HG03378 (cell line): ENCODE data around the gene DNAJC5.

Source experiments
- ATAC-seq: cut with Tn5 transposase; IDR thresholded peaks from one replicate; pipeline ENCODE4 v1.9.1; 2021; ENCODE audit warnings: mild to moderate bottlenecking, moderate library complexity; ENCODE audit not compliant: unreplicated experiment

Gene DNAJC5

GRCh38 chr20:63883201-63883593, 11.7 kb upstream of the DNAJC5 start:
- ATAC-seq = no peak

- no peak for ATAC-seq
These were observed 10.2 kb upstream of the DNAJC5 start for GRCh38 chr20:63884506-63885263.

- no peak for ATAC-seq
These were observed 9.5 kb upstream of the DNAJC5 start for GRCh38 chr20:63885264-63886053.

GRCh38 chr20:63886054-63886419, 8.9 kb upstream of the DNAJC5 start:
- ATAC-seq = no peak

- ATAC-seq = no peak
These were observed 8.0 kb upstream of the DNAJC5 start for GRCh38 chr20:63886921-63887320.

GRCh38 chr20:63889241-63890200, 5.4 kb upstream of the DNAJC5 start:
- ATAC-seq = no peak

GRCh38 chr20:63890201-63890576, 4.7 kb upstream of the DNAJC5 start:
- no peak for ATAC-seq

- no peak for ATAC-seq
These were observed 4.3 kb upstream of the DNAJC5 start for GRCh38 chr20:63890616-63891015.

GRCh38 chr20:63891061-63892002, 3.6 kb upstream of the DNAJC5 start:
- ATAC-seq = no peak

- ATAC-seq = no peak
These were observed 2.5 kb upstream of the DNAJC5 start for GRCh38 chr20:63892402-63892801.

GRCh38 chr20:63893999-63894357, 948 bp upstream of the DNAJC5 start:
- no peak for ATAC-seq

GRCh38 chr20:63895202-63895951, 451 bp downstream of the DNAJC5 start:
- ATAC-seq = no peak

- ATAC-seq = no peak
These were observed 982 bp downstream of the DNAJC5 start for GRCh38 chr20:63895952-63896263.

- ATAC-seq = no peak
These were observed 1.6 kb downstream of the DNAJC5 start for GRCh38 chr20:63896264-63897105.

- ATAC-seq = no peak
These were observed 3.1 kb downstream of the DNAJC5 start for GRCh38 chr20:63897978-63898561.

- ATAC-seq = no peak
These were observed 4.1 kb downstream of the DNAJC5 start for GRCh38 chr20:63898882-63899558.

GRCh38 chr20:63900413-63900812, 5.5 kb downstream of the DNAJC5 start:
- ATAC-seq = no peak
